ENCODE results near the gene JMY.

JMY gene

DNA sequence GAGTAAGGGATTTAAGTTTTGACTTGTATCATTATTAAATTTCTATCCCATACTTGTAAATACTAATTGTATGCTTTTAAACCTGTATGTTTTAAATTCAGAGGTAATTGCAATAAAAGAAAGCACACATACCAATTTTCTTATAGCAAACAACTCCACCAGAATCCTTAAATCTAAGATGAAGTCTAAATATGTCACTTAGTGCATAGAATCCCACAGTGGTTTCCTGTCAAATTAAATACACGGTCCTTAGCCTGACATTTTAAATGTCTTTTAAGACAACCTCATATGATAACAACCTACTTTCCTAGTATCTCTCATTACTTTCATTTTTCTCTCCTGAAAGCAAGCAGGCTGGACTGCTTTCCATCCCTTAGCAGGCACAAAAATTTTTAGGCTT is 52.0 kb downstream of the JMY start:
- no peak for DNase-seq

- no peak for DNase-seq
Observed at GRCh38 chr5:79295029-79295428, 59.1 kb downstream of the JMY start.

- no peak for DNase-seq
Observed at GRCh38 chr5:79297661-79298060, 61.7 kb downstream of the JMY start.

GRCh38 chr5:79301046-79301712 is 65.2 kb downstream of the JMY start:
- no peak for DNase-seq

- no peak for DNase-seq
Observed at GRCh38 chr5:79302454-79302853, 66.5 kb downstream of the JMY start.

DNA sequence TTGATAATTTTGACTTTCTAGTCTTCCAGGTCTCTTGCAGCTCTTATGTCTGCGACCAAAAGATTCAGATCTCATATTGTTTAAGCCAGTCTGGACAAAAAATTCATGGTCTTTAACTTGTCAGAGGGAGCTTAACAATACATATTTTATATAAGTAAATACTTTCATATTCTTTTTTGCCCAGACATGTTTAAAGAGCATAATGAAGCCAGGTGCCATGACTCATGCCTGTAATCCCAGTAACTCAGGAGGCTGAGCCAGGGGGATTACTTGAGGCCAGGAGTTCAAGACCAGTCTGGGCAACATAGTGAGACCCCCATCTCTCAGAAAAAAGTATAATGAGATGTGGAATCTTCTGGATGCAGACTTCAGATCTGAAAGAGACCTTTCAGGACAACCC is 69.8 kb downstream of the JMY start:
- no peak for DNase-seq

GRCh38 chr5:79318935-79319614 is 83.1 kb downstream of the JMY start:
- no peak for DNase-seq

GRCh38 chr5:79329453-79329852 is 93.5 kb downstream of the JMY start:
- no peak for DNase-seq

DNA sequence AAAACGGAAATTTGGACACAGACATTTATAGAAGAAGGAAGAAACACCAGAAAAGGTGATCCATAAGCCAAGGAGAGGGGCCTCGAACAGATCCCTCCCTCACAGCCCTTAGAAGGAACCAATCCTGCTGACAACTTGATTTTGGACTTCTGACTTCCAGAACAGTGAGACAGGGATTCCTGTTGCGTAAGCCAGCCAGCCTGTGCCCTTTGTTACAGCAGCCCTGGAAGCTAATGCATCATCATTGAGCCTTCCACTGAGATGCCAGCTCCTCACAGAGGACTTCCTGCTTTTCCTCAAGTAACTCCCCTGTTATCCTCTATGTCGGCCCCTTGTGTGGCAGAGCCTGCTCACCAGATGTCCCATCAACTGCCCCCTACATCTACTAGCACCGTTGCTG is 94.1 kb downstream of the JMY start:
- DNase-seq: no peak

- DNase-seq: no peak
Observed at GRCh38 chr5:79333852-79334557, 98.1 kb downstream of the JMY start.

DNA sequence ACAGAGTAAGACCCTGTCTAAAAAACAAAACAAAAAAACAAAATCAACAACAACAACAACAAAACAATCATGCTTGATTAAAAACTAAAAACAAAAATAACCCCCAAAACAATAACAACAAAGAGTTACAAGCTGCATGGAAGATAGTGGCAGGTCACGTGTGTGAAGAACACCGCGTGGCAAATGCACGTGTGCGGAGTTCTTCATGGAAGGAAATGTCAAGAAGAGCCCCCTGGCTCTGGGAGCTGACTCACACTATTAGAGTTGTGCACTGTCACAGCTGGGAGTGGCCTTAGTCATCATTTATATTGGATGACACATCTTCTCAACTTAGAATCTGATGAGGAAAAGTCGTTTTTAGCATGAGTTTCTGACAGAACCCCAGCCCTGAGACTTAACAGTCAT is 110.5 kb downstream of the JMY start:
- DNase-seq: no peak

DNA sequence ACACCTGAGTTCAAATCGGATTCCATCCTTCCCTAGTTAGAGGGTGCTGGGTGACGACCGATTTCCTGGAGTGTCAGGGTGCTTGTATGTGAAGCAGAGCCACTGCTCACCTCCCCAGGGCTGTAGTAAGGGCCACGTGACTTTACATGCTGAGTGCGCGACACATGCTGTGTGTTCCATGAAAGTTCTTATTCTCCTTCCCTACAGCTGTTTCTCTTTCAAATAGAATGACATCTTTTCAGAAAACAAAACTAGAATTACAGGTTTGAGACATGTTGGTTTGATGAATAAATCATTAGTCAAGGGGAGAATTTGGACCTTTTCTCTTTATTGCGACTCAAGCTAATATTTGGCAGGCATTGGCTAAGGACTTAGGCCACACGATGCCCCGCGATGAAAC is 113.1 kb downstream of the JMY start:
- no peak for DNase-seq

DNA sequence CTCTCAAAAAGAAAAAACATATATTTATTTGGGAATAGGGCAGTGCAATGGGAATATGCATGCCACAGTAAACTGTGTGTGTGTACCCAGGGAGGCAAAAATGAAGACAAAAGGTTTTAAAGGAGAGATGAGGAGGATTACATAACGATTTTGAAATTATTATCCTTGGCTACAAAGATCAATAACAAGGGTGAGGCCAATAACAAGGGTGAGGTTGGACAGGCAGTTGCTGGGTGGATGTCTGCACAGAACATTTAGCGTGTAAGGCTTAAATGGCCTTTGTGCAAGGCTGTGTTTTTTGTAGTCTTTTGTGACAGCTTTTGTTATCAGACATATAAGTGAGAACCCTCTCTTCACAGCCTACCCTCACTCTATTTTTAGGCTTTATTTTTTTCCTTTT is 114.0 kb downstream of the JMY start:
- DNase-seq: no peak

- DNase-seq: no peak
Observed at GRCh38 chr5:79357398-79357797, 121.5 kb downstream of the JMY start.

All from midbrain (tissue), 1 donor.